IPS DF 4.7 (cell line): ENCODE measurements around the gene DCBLD1.
"Not testable (repeated sequence)": the region's sequence is repeated elsewhere in the genome, so short reads cannot be mapped to it uniquely, and the experiment has no call there.

ENCODE experiments used
- DNase-seq: peaks from one replicate; pipeline ENCODE4 v3.0.0-alpha.2; 2013; ENCODE audit warnings: low spot score; ENCODE audit errors: extremely low read depth

DCBLD1 gene

GRCh38 chr6:117482240-117483003, at the start of gene DCBLD1:
DCBLD1 (plus strand) TSS chr6:117482674; CDS start chr6:117482782, 108 bp downstream.
- no peak for DNase-seq

GRCh38 chr6:117440706-117441525, 41.6 kb upstream of the DCBLD1 start:
- no peak for DNase-seq

GRCh38 chr6:117441824-117442264, 40.6 kb upstream of the DCBLD1 start:
- no peak for DNase-seq

GRCh38 chr6:117442313-117442712, 40.2 kb upstream of the DCBLD1 start:
- not testable (repeated sequence) for DNase-seq

- DNase-seq = no peak
These were observed 37.9 kb upstream of the DCBLD1 start for GRCh38 chr6:117444600-117444999.

- DNase-seq = no peak
These were observed 35.6 kb upstream of the DCBLD1 start for GRCh38 chr6:117446861-117447260.

- no peak for DNase-seq
These were observed 34.5 kb upstream of the DCBLD1 start for GRCh38 chr6:117448011-117448410.

GRCh38 chr6:117448732-117449485, 33.6 kb upstream of the DCBLD1 start:
- no peak for DNase-seq

- peak; percentile 30 for DNase-seq
These were observed 32.7 kb upstream of the DCBLD1 start for GRCh38 chr6:117449549-117450439.

- no peak for DNase-seq
These were observed 30.8 kb upstream of the DCBLD1 start for GRCh38 chr6:117451671-117452070.

GRCh38 chr6:117456250-117456649, 26.2 kb upstream of the DCBLD1 start:
- DNase-seq = no peak

GRCh38 chr6:117456998-117457397, 25.5 kb upstream of the DCBLD1 start:
- no peak for DNase-seq

GRCh38 chr6:117459204-117459944, 23.1 kb upstream of the DCBLD1 start:
- no peak for DNase-seq

- DNase-seq = no peak
These were observed 18.5 kb upstream of the DCBLD1 start for GRCh38 chr6:117463762-117464665.

GRCh38 chr6:117464700-117465099, 17.8 kb upstream of the DCBLD1 start:
- no peak for DNase-seq

GRCh38 chr6:117465691-117466090, 16.8 kb upstream of the DCBLD1 start:
- no peak for DNase-seq

- DNase-seq = no peak
These were observed 14.6 kb upstream of the DCBLD1 start for GRCh38 chr6:117467876-117468275.

GRCh38 chr6:117468527-117468926, 13.9 kb upstream of the DCBLD1 start:
- DNase-seq = not testable (repeated sequence)

GRCh38 chr6:117469356-117469755, 13.1 kb upstream of the DCBLD1 start:
- DNase-seq = no peak
